DND-41 (cell line): ENCODE results near the gene JPH3.

Experiments used
- ATAC-seq: fragments of 200-7000 bp; cut with Tn5 transposase; 3 replicates; pipeline ENCODE4 v1.9.1; 2021; ENCODE audit warnings: low read depth; ENCODE audit not compliant: insufficient read depth
- DNase-seq: peaks from one replicate; pipeline ENCODE4 v3.0.0-alpha.2; 2020
- H2AFZ ChIP-seq: 2 replicates; pipeline ENCODE4 v1.6.0; 2012; ENCODE audit warnings: low read depth, low read length
- H3K27ac ChIP-seq: 2 replicates; pipeline ENCODE4 v1.5.1; 2012; ENCODE audit warnings: low read length, inconsistent platforms
- H3K27me3 ChIP-seq: fragments of 200-600 bp; sonication (generic); 2 replicates; pipeline ENCODE4 v1.6.0; 2012; ENCODE audit warnings: low read length, mild to moderate bottlenecking, inconsistent platforms; ENCODE audit not compliant: insufficient read depth, poor library complexity
- H3K36me3 ChIP-seq: 2 replicates; pipeline ENCODE4 v1.5.1; 2012; ENCODE audit warnings: low read length, inconsistent platforms; ENCODE audit not compliant: insufficient read depth
- H3K4me1 ChIP-seq: 2 replicates; pipeline ENCODE4 v1.5.1; 2012; ENCODE audit warnings: mild to moderate bottlenecking, low read length; ENCODE audit not compliant: insufficient read depth
- H3K4me2 ChIP-seq: 2 replicates; pipeline ENCODE4 v1.6.0; 2012; ENCODE audit warnings: mild to moderate bottlenecking, moderate library complexity, low read length, inconsistent platforms; ENCODE audit not compliant: insufficient read depth
- H3K4me3 ChIP-seq, 2 experiments: fragments of 200-600 bp in 1 of 2; shearing (Covaris generic) in 1 of 2; 2 replicates each; pipeline ENCODE4 v1.5.1; 2012 to 2016; ENCODE audit warnings: inconsistent platforms in 2 of 2, low read length in 2 of 2, mild to moderate bottlenecking in 2 of 2, low read depth in 1 of 2, moderate library complexity in 1 of 2
- H3K79me2 ChIP-seq: 2 replicates; pipeline ENCODE4 v1.6.0; 2012; ENCODE audit warnings: low read length, inconsistent platforms; ENCODE audit not compliant: insufficient read depth
- H3K9ac ChIP-seq: 2 replicates; pipeline ENCODE4 v1.6.0; 2012; ENCODE audit warnings: low read depth, mild to moderate bottlenecking, inconsistent platforms, low read length, moderate library complexity
- H3K9me3 ChIP-seq: 2 replicates; pipeline ENCODE4 v1.5.1; 2012; ENCODE audit warnings: low read length, moderate library complexity, mild to moderate bottlenecking, inconsistent platforms; ENCODE audit not compliant: insufficient read depth, severe bottlenecking
- H4K20me1 ChIP-seq: 2 replicates; pipeline ENCODE4 v1.6.0; 2012; ENCODE audit warnings: low read length; ENCODE audit not compliant: insufficient read depth
- CTCF ChIP-seq: IDR thresholded peaks from 2 replicates; pipeline ENCODE4 v1.5.1; 2012; ENCODE audit warnings: borderline replicate concordance, low read length, moderate library complexity, mild to moderate bottlenecking; ENCODE audit not compliant: poor library complexity, severe bottlenecking; ENCODE audit errors: extremely low read depth
- EZH2 ChIP-seq: IDR thresholded peaks from 3 replicates; pipeline ENCODE4 v1.6.1; 2012; ENCODE audit warnings: borderline replicate concordance, low read depth, mild to moderate bottlenecking, moderate library complexity, low read length, inconsistent platforms; ENCODE audit not compliant: severe bottlenecking

JPH3 gene

DNA sequence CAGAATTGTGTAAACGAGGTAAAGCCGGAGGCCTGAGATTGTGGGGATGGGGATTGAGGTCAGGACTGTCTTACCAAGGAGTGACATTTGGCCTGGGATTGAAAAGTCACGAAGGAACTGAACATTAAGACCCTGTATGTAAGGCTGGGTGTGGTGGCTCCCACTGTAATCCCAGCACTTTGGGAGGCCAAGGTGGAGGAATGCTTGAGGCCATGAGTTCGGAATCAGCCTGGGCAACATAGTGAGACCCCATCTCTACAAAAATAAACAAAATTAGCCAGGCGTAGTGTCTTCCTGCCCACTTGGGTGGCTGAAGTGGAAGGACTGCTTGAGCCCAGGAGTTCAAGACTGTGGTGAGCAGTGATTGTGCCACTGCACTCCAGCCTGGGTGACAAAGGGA lies 75.5 kb downstream of the JPH3 start:
- H3K4me3 ChIP-seq: no peak overlapping the region
- no peak overlapping the region for H3K9ac ChIP-seq
- H3K27me3 ChIP-seq: no peaks in the 10 kb centered on the region
- H3K4me1 ChIP-seq: no peaks in the 10 kb centered on the region
- no peaks in the 10 kb centered on the region for H4K20me1 ChIP-seq
- ATAC-seq (no peak), DNase-seq (no peak)
- TF ChIP-seq EZH2 (no peak), CTCF (no peak)
- no peak overlapping the region for H3K27ac ChIP-seq
- no peak overlapping the region for H2AFZ ChIP-seq
- H3K36me3 ChIP-seq: no peaks in the 10 kb centered on the region
- H3K79me2 ChIP-seq: no peaks in the 10 kb centered on the region
- no peaks in the 10 kb centered on the region for H3K9me3 ChIP-seq
- H3K4me2 ChIP-seq: no peak overlapping the region

DNA sequence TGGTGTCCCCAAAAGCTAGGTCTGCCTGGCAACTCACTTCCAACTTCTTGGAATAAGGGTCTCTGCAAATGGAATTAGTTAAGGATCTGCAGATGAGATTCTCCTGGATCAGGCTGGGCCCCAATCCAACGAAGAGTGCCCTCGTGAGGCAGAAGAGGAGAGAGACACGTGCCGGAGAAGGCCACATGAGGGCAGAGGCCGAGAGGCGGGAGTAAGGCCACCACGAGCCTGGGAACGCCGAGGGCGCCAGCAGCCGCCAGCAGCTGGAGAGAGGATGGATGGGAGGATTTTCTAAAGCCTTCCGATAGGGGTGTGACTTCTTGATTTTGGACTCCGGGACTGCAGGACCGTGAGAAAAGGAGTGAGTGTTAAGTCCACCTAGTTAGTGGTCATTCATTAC lies 76.3 kb downstream of the JPH3 start:
- no peak for DNase-seq
- H3K27me3 ChIP-seq: no peaks in the 10 kb centered on the region

DNA sequence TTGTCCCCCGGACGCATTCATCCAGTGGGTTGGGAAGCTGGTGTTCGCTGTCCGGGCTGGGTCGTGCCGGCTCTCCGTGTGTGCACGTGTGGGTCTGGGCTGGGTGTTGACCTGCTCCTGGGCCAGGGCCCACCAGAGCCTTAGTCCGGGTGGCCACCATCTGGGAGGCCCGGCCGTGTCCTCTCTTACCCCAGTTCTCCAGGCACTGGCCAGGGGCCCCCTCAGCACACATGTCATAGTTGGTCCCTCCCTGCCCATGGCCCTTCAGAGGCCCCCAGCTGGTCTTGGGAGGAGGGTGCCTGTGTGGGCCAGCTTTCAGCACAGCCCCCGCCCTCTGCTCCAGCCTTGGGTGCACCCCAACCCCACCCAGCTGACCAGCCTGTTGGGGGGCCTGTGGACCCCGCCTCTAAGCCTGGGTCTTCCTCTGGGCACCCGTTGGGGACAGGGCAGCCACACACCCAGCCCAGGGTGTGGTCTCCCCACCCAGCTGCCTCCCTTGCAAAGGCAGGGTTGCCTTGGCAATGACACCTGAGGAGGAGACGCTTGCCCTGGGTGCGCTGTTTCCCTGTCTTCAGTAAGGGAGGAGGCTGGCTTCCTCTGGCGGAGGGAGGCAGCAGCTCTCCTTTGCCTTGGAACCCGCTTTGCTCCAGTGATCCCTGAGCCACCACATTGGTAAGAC lies 77.4 kb downstream of the JPH3 start:
- Histone ChIP-seq H3K9ac (no peak overlapping the region), H3K27me3 (no peaks in the 10 kb centered on the region), H3K4me3 (no peak overlapping the region), H3K4me2 (no peak overlapping the region), H3K36me3 (no peaks in the 10 kb centered on the region), H4K20me1 (no peaks in the 10 kb centered on the region), H3K27ac (no peak overlapping the region), H3K79me2 (no peaks in the 10 kb centered on the region), H3K9me3 (no peaks in the 10 kb centered on the region), H3K4me1 (no peaks in the 10 kb centered on the region), H2AFZ (no peak overlapping the region)
- ATAC-seq: no peak
- DNase-seq: no peak
- TF ChIP-seq CTCF (no peak), EZH2 (no peak)

More for the DNA sequence above, 76.3 kb downstream of the JPH3 start:
- Histone ChIP-seq H4K20me1 (no peaks in the 10 kb centered on the region), H3K36me3 (no peaks in the 10 kb centered on the region), H3K4me1 (no peaks in the 10 kb centered on the region), H3K79me2 (no peaks in the 10 kb centered on the region), H3K4me3 (no peak overlapping the region), H3K4me2 (no peak overlapping the region), H3K27ac (no peak overlapping the region), H3K9me3 (no peaks in the 10 kb centered on the region), H2AFZ (no peak overlapping the region), H3K9ac (no peak overlapping the region)
- ATAC-seq: no peak
- no peak for TF ChIP-seq EZH2
- TF ChIP-seq CTCF: no peak
